Pons (tissue), 1 donor: ENCODE data around the gene DTYMK.
A peak's percentile ranks its signal among the peaks of the same experiment; 100 is the strongest.

Source experiments
- DNase-seq: peaks from one replicate; pipeline ENCODE4 v3.0.0-alpha.2; 2016; ENCODE audit warnings: low spot score

The DTYMK gene

GRCh38 chr2:241649404-241649803 lies 37.2 kb downstream of the DTYMK start:
- no peak for DNase-seq

- DNase-seq: no peak
These were observed 38.2 kb downstream of the DTYMK start for GRCh38 chr2:241648453-241648852.

GRCh38 chr2:241645915-241646645 lies 40.5 kb downstream of the DTYMK start:
- no peak for DNase-seq

GRCh38 chr2:241645056-241645914 lies 41.3 kb downstream of the DTYMK start:
- no peak for DNase-seq

GRCh38 chr2:241641631-241642030 lies 45.0 kb downstream of the DTYMK start:
- no peak for DNase-seq

GRCh38 chr2:241640165-241640795 lies 46.3 kb downstream of the DTYMK start:
- no peak for DNase-seq

GRCh38 chr2:241639385-241639784 lies 47.2 kb downstream of the DTYMK start:
- DNase-seq: no peak

GRCh38 chr2:241638940-241639339 lies 47.7 kb downstream of the DTYMK start:
- no peak for DNase-seq

- DNase-seq: no peak
These were observed 48.6 kb downstream of the DTYMK start for GRCh38 chr2:241637795-241638660.

- DNase-seq: peak; percentile 76
These were observed 49.4 kb downstream of the DTYMK start, which contains the start of the genes ATG4B and THAP4 for GRCh38 chr2:241637018-241637794. Gene ATG4B (plus strand): TSS chr2:241637693. CDS start chr2:241637715, 22 bp downstream. Gene THAP4 (minus strand): TSS chr2:241637158. CDS start chr2:241637017, 141 bp downstream.

- DNase-seq: no peak
These were observed 50.2 kb downstream of the DTYMK start for GRCh38 chr2:241636182-241637017.

GRCh38 chr2:241635756-241636155 lies 50.9 kb downstream of the DTYMK start:
- DNase-seq: no peak

GRCh38 chr2:241633561-241633960 lies 53.1 kb downstream of the DTYMK start:
- DNase-seq: no peak

- no peak for DNase-seq
These were observed 53.9 kb downstream of the DTYMK start for GRCh38 chr2:241632478-241633325.

GRCh38 chr2:241629762-241630435 lies 56.7 kb downstream of the DTYMK start:
- no peak for DNase-seq

GRCh38 chr2:241627675-241628074 lies 58.9 kb downstream of the DTYMK start:
- DNase-seq: no peak
